GM21825 (cell line): ENCODE data around the gene C1orf174.

Source experiments
- ATAC-seq: cut with Tn5 transposase; IDR thresholded peaks from one replicate; pipeline ENCODE4 v1.9.1; 2021; ENCODE audit warnings: mild to moderate bottlenecking, moderate library complexity; ENCODE audit not compliant: unreplicated experiment

C1orf174 gene

DNA sequence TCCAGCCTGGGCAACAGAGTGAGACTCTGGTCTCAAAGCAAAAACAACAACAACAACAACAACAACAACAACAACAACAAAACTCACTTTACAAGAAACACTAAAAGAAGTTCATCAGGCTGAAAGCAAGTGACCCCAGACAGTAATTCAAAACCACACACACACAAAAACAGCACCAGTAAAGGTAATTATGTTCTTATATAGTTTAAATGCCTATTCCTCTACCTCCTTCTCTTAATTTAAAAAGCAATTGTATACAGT lies 1.7 kb downstream of the C1orf174 start:
- ATAC-seq = no peak

DNA sequence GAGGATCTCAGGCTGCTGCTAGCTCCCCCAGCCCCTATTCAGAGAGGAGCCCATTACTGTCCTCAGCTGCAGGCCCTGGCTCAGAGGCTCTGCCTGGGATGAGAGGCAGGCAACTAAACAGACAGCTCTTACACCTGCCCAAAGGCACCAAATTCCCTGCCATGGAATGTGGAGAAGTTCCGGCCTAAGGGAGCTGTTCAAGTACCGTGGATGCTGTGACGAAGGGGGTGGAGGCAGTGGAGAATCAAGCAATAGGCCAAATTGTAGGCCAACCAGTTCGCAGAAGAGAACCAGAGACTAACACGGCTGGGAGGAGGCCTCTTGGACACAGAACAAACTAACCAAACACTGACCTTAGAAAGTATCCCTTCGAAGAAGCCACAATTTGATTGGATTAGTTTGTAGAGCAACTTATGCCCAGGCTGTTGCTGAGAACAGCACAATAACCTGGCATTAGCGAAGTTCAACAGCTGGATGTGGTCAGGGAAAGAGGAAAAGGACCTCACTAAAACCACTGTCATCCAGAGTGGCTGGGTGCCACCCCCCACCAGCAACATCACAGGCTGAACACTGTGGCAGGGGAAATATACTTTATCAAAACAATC lies 3.6 kb downstream of the C1orf174 start:
- no peak for ATAC-seq

DNA sequence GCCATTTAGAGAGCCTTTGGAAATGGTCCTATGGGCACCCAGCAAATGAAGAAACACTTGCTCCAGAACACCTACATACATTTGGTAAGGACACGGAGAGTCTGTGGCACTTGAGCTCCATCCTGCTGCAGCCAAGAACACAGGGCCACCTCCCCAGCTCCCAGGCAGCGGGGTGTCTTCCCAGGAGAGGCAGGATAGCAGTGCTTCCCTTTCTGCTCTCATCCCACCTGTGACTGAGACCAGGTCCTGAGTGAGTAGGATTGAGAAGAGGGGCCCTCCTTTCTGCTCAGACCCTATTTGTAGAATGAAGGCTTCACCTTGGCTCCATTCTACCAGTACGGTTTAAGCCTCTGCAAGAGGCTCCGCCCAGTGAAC lies 4.1 kb downstream of the C1orf174 start:
- ATAC-seq = no peak

DNA sequence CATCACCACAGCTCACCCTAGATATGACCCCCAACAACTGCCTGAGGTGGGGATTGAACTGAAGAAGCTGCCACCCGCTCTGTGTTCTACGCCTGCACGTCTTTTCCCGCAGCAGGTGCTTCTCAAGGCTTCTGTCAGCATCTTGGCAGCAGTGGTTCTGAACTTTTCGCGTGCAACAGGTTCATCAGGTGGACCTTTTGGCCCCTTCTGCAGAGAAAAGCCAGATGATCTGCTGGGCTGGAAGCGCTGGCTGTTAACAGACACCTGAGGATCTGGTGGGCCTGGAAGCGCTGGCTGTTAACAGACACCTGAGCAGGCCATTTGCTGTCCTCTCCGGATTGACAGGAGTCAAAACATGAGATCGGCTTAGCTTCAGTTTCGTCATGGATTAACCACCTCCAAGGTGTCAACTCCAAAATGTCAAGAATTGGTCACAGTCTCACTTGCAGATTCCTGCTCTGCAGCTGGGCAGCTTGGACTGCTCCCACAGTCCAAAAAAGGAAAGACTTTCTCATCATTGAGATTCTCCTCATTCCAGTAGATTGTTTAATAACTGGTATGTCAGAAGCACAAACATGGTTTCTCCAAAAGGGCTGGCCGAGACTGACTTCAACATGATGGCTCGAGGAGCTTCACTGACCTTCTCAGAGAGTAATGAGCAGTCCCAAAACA lies 4.7 kb downstream of the C1orf174 start:
- ATAC-seq = no peak

DNA sequence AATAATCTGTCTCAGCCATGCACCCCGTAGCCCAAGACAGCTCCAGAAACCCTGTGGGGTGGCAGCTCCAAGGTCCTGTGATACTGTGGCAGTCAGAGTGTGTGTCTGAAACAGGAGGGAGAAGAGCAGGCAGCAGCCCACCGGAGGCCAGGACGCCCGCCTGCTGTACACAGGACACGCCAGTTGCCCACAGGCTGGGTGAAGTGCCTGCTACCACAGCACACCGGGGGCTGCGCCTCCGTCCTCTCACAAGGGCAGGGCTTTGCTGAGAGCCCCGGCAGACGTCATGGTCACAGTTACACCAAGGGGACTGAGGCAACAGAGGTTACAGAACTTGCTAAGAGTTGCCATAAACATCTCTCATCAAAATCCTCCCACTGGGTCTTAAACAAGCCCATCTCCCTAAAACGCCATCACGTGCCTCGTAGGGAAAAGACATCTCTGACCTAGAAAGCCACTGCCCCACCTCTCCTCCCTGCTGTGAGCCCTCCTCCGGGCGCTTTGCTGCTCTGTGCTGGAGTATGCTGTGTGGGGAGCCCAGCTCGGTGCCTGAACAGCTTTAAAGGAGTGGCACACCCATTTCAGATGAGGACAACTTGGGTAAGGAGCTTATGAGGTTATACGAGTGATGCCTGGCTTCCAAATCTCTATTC lies 5.3 kb downstream of the C1orf174 start:
- no peak for ATAC-seq

DNA sequence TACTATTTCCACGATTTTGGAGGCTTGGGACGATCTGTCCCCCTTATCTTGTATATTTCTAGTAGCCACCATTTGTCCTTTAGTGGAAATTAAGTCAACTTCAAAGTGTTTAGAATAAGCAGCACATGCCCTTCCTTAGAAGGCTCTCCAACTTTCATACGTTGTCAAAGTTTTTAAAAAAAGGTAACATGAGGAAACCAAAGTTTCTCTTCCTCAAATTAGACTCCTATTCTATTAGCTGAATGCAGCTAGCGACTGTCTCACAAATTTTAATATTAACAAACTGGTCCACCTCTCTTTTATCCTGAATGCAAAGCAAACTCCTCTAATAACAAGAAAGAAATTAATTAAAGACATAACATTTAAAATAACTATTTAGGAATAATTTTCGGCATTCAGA lies 6.9 kb downstream of the C1orf174 start:
- no peak for ATAC-seq

DNA sequence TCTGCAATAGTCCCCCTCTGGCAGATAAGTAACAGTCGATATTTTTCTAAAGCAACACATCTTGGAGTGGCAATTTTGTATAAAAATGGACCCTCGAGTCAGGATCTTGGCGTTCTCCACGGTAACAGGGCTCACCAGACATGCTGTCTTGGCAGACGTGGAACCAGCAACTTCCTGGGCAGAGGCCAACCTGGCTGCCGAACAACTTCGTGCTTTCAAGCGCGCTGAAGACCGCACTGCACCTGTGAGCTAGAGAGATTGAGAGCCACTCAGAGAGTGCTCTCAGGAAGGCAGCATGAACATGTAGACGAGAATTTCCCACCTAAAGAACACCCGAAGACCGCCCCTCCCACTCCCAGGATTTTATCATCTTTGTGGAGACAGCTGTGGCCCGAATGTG lies 7.3 kb downstream of the C1orf174 start:
- no peak for ATAC-seq

DNA sequence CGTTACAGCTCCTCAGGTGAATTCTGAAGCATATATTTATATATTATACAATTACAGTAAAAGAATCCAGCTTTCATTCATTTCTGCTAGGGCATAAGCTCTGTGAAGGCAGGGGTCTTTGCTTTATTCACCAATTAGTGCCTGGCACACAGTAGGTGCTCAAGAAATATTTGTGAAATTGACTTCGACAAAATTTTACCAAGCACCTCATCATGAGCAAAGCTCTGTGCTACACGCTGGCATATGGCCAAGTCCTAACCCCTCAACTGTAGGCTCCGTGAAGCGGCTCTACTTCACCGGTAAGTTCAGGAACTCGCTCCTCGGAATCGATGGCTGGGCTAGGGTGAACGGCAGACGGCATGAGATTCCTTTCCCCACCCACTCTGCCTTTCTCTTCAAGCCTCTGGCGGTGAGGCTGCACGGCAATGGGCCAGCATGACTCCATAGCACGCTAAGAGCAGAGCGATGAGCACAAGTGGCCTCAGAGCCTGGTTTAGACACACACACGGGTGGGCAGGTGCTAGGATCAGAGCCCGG lies 8.7 kb downstream of the C1orf174 start:
- no peak for ATAC-seq

DNA sequence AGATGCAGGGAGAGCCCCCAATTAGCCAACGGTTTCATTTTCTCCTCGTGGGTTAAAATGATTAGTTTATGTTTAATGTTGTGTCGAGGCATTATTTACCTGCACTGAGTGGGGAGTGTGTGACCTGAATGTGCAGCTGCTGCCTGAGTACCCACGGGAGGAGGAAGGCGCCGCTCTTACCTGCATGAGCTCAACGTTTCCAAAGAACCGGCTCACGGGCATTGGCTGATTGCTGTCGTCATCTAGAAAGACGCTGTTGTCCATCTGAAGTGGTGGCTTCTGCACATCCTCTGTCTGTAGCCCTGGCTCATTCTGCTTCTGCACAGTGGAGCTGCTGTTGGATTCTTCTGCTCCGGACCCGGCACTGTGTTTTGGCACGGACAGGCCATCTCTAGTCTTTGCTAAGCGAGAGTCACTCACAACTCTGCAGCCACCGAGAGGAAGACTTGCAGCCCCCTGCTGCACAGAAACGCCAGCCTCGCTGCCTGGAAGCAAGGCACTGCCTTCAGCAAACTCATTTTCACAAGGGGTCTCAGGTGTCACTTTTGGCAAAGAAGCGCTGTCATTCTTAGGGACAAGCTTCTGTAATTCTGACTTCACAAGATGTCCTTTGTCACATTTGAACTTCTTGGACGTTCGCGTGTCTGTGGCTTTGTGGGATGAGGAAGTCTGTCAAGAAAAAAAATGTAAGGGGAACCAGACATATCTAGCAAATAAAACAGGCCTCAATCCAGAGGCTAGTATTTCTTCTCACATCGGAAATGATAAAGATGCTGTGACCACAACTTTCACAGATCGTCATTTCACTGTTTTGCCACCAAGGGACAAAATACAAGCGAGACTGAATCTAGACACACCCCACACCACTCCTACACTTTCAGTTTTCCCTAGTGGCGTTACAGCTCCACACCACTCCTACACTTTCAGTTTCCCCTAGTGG lies 9.4 kb downstream of the C1orf174 start:
- ATAC-seq = no peak

DNA sequence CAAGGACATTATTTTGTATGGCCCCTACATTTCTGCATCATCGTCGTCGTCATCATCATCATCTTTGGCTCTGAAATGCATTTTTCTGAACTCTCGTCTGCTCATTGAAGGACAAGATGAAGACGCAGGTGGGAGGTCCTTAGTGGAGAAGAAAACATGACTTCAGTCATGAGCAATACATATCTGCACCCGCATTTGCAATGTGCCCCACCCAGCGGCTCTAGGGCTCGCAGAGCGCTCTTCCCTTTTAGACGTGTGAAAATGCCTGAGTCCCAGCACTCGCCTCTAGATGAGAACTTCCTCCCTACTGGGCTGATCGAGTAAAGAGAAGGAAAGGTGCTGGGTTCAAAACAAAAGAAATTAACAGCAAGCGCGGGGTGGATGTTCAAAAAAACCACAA lies 10.1 kb downstream of the C1orf174 start:
- no peak for ATAC-seq

DNA sequence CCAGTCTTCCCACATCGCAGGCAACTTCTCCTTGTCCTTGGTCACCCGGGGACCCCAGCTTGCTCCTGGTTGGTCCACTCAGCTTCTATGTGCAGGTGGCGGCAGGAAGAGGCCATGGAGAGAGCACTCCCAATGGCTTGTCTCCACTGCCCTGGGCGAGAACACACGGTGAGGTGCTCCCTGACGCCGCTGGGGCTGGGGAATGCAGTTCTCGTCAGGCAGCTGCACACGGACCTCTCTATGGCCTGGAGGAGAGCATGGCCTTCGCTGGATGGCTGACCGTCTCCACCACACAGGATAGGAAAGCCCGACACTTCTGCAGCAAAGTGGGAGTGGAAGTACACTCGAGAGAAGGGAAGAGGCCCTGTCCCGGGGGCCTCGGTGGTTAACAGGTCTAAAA lies 11.8 kb downstream of the C1orf174 start:
- no peak for ATAC-seq

DNA sequence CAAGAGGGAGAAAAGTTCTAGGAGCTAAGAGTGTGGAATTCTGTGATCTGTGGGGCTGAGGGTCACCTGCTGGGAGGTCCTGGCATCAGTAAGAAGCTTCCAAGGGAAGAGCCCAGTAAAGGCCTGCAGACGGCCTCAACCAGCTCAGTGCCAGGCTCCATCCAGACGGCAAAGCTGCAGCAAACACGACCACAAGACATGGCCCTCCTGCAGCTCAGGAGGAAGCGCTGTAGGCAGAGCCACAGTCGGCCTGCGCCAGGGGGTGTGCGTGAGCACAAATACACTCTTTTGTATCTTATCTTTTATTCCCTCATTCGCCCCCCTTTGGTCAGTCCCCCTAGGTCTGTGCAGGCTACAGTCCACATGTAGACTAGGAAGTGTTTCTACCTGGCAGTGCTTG lies 13.4 kb downstream of the C1orf174 start:
- no peak for ATAC-seq

DNA sequence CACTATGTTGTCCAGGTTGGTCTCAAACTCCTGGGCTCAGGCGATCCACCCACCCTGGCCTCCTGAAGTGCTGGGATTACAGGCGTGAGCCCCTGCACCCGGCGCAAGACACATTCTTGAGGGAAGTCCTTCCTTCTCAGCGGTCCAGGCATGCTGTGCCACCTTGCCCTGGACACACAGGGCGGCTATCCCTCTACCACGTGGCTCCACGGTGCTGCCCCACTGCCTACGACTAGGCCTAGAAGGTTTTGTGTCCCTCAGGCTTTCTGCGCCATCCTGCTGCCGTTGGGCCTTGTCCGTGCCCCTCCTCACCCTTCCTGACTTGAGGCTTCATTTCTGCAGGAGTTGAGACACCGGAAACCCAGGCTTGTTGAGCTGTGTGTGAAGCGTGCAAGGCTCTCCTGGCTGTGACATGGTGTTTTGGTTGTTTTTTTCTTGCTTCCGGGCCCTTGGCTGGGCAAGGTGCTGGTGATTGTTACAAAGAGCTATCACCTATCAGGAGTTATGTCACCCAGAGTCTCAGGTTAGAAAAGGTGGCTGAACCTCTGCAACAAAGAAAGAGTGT lies 13.9 kb downstream of the C1orf174 start:
- no peak for ATAC-seq

DNA sequence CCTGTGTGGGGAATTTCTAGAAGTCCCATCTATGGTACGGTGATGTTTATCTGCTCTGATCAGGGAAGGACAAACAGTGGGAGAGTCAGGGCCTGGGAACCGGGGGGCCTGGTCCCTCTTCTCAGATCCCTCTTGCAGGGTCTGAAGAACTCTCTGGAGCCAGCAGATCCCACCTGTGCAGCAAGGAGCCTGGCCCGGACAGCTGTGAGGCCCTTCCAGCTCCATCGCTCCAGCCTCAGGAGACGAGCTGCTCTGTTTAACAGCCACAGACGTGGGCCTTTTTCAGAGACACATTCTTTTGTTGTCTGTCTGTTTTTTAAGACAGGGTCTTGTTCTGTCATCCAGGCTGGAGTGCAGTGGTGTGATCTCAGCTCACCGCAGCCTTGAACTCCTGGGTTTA lies 14.5 kb downstream of the C1orf174 start:
- no peak for ATAC-seq

DNA sequence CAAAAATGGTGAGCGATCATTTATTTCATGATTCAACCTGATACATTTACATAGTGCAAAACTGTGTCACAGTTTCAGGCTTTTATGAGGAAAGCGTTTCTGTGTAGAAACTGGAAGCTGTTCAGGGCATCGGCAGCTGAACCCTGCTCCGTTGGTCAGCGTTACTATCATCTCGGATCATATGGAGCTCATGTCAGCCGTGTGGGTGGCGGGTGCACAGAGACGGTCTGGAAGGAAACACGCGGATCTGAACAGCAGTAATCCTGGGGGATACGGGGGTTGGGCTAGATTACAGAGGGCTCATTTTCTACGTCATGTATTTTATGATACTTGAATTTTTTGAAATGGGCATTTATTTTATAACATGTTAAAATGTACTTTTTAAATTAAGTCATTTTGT lies 15.1 kb downstream of the C1orf174 start:
- no peak for ATAC-seq

DNA sequence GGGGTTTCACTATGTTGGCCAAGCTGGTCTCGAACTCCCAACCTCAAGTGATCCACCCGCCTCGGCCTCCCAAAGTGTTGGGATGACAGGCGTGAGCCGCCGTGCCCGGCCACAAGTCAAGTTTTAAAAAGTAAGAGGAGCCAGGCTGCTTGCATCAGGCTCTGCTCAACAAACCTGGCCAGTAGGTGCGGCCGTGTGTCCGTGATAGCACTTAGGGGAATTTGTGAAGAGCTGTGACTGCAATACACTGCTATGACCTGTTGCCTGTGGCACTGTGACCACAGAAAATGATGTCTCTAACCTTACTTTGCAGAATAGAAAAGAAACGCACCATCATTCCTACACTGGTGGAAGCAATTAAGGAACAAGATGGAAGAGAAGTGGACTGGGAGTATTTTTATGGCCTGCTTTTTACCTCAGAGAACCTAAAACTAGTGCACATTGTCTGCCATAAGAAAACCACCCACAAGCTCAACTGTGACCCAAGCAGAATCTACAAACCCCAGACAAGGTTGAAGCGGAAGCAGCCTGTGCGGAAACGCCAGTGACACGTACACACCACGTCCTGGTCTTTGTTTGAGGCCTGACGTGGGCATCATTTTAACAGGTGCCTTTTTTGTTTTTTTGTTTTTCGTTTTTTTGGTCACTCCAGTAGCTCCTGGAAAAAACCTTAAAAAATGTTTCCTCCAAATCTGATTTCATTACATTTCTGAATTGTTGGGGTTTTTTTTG lies 16.7 kb downstream of the C1orf174 start:
- ATAC-seq = no peak

DNA sequence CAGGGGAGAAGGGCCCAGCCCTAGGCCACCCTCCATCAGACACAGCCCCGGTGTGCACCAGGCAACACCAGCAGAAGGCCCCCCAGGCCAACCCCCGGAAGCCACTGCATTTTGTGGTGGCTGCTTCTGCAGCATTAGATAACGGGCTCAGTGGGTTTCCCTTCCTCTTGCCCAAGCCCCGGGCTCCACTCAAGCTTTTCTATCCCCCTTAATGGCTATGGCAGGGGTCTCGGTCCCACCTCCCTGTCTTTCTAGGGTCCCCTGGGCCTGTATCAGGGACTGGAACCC lies 18.9 kb downstream of the C1orf174 start:
- ATAC-seq = no peak

DNA sequence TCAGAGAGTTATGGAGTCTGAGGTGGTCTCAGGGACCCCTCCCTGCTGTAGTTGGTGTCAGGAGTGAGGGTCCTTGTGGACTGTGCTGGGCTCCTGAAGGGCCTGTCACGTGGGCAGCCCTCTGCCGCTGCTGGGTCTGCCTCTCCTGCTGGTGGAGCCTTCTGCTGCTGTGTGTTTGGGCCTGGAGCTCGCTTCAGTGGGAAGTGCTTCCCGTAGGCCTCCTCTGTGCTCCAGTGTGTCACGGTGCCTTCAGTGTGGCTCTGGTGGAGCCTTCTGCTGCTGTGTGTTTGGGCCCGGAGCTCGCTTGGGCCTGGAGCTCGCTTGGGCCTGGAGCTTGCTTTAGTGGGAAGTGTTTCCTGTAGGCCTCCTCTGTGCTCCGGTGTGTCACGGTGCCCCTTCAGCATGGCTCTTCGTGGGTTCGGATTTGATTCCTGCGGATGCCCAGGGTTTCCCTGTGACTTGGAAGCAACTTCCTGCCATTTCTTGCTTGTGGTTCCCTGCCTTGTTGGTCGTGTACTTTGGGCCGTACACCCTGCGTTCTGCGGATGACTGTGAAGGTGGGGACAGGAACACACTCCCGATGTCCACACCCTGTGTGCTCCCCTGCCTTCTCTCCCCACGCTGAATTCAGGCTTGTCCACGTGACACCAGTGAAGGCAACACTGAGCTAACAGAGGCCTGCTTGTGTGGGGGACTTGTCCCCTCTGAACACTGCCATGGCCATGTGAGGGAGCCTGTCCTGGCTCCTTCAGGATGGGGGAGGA lies 19.5 kb downstream of the C1orf174 start:
- ATAC-seq = no peak

DNA sequence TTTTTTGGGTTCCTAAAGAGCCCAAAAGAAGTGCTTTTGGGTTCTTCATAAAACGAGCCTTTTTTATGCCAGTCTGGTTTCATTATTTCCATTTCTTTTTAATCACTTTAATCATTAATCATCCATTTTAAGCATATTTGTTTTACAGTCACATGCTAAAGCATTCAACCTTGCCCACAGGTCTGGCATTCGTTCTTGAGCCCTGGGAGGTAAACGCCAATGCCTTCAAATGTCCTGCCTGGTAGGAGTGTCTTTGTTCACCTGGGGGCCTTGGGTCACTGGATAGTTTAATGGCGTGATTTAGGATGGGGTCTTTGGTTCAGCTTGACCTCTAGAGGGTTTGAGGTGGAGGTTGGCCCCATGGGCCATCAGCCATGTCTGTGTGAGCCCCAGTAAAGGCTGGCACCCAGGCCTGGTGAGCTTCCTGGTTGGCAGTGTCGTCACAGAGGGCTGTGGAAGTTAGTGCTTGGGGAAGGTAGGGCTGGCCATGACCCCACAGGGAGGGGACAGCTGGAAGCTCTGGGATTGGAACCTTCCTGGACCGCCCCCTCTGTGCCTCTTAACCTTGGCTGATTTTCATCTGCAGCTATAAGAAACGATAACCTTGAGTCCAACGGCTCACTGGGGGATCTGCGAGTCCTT lies 20.2 kb downstream of the C1orf174 start:
- ATAC-seq = no peak

DNA sequence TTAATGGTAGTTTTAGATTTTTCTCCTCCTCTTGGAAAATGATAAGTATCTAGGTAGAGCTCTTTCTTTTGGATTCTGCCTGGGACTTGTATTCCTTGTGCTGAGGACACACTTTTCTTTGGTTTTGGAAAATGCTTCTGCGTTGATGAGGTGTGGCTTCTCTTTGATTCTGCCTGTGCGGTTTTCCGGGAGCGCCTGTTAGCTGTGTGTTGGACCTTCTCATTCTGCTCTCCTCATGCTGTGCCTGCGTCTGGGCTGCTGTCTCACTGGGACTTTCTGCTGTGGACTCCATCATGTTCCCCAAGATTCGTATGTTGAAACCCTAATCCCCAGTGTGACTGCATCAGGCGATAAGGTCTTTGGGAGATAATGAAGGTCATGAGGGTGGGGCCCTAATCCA lies 21.0 kb downstream of the C1orf174 start:
- no peak for ATAC-seq
